ENCODE results near the gene COLGALT1.

DNA sequence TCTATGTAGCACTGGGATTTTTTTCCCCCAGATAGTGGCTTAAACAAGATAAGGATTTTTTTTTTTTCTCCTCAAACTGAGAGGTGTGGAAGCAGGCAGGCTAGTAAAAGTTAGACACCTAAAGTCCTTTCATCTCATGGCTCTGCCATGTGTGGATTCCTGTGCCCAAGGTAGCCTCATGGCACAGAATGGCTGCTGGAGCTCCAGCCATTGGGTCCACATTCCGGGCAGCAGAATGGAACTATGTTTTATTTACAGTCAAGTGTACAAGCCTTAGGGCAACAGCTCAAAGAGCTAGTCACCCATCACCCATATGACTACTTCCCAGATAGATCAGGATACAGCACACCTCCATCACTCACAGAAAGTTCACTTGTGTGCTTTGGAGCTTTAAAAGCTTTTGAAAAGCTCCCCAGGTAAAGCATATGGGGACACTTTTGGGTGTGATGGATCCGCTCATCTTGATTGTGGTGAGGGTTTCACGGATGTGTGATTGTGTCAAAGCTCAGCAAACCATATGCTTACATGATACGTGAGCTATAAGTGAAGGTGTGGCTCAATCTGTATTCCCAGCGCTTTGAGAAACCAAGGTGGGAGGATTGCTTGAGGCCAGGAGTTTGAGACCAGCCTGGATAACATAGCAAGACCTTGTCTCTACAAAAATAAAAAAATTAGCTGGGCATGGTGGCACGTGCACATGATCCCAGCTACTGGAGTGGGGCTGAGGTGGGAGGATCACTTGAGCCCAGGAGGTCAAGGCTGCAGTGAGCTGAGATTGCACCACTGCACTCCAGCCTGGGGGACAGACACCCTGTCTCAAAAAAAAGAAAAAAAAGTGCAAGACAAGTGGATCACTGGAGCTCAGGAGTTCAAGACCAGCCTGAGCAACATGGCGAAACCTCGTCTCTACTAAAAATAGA is 25.9 kb upstream of the COLGALT1 start:
- TF ChIP-seq, protein P1, sequence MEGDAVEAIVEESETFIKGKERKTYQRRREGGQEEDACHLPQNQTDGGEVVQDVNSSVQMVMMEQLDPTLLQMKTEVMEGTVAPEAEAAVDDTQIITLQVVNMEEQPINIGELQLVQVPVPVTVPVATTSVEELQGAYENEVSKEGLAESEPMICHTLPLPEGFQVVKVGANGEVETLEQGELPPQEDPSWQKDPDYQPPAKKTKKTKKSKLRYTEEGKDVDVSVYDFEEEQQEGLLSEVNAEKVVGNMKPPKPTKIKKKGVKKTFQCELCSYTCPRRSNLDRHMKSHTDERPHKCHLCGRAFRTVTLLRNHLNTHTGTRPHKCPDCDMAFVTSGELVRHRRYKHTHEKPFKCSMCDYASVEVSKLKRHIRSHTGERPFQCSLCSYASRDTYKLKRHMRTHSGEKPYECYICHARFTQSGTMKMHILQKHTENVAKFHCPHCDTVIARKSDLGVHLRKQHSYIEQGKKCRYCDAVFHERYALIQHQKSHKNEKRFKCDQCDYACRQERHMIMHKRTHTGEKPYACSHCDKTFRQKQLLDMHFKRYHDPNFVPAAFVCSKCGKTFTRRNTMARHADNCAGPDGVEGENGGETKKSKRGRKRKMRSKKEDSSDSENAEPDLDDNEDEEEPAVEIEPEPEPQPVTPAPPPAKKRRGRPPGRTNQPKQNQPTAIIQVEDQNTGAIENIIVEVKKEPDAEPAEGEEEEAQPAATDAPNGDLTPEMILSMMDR (IDR thresholded peaks at IDR 0.05) = no peak
- TF ChIP-seq POLR2A (IDR thresholded peaks at IDR 0.05) = no peak
- no peak for TF ChIP-seq EP300 (IDR thresholded peaks at IDR 0.05)
